ENCODE data around the gene YIPF3.
"Not testable (repeated sequence)": the region's sequence is repeated elsewhere in the genome, so short reads cannot be mapped to it uniquely, and the experiment has no call there.

The YIPF3 gene

GRCh38 chr6:43516697-43517504 lies at the start of gene YIPF3, which contains the start of gene POLR1C:
YIPF3 (minus strand) TSS chr6:43516926; CDS start chr6:43516807, 119 bp downstream.
POLR1C (plus strand) TSS chr6:43517089; CDS start chr6:43517110, 21 bp downstream.
- DNase-seq, result peak; percentile 96

GRCh38 chr6:43559328-43559727 lies 42.6 kb upstream of the YIPF3 start:
- no peak for DNase-seq

GRCh38 chr6:43557620-43558019 lies 40.9 kb upstream of the YIPF3 start:
- not testable (repeated sequence) for DNase-seq

GRCh38 chr6:43547222-43547621 lies 30.5 kb upstream of the YIPF3 start:
- no peak for DNase-seq

GRCh38 chr6:43544461-43544860 lies 27.7 kb upstream of the YIPF3 start:
- DNase-seq, result no peak

- DNase-seq, result no peak
These were observed 25.2 kb upstream of the YIPF3 start for GRCh38 chr6:43541774-43542471.

GRCh38 chr6:43540507-43540906 lies 23.8 kb upstream of the YIPF3 start:
- no peak for DNase-seq

GRCh38 chr6:43539409-43539808 lies 22.7 kb upstream of the YIPF3 start:
- DNase-seq, result not testable (repeated sequence)

- DNase-seq, result not testable (repeated sequence)
These were observed 22.3 kb upstream of the YIPF3 start for GRCh38 chr6:43538986-43539385.

GRCh38 chr6:43532201-43532600 lies 15.5 kb upstream of the YIPF3 start:
- no peak for DNase-seq

GRCh38 chr6:43524483-43524961 lies 7.8 kb upstream of the YIPF3 start:
- DNase-seq, result no peak

GRCh38 chr6:43523284-43523683 lies 6.6 kb upstream of the YIPF3 start:
- no peak for DNase-seq

- DNase-seq, result no peak
These were observed 6.0 kb upstream of the YIPF3 start for GRCh38 chr6:43522547-43523261.

- no peak for DNase-seq
These were observed 5.1 kb upstream of the YIPF3 start for GRCh38 chr6:43521836-43522235.

- DNase-seq, result no peak
These were observed 3.4 kb upstream of the YIPF3 start for GRCh38 chr6:43520097-43520496.

- no peak for DNase-seq
These were observed 1.0 kb upstream of the YIPF3 start for GRCh38 chr6:43517505-43518357.

- no peak for DNase-seq
These were observed 394 bp downstream of the YIPF3 start for GRCh38 chr6:43516367-43516696.

GRCh38 chr6:43515808-43516207 lies 918 bp downstream of the YIPF3 start:
- no peak for DNase-seq

- DNase-seq, result no peak
These were observed 4.8 kb downstream of the YIPF3 start for GRCh38 chr6:43511824-43512415.

GRCh38 chr6:43510827-43511163 lies 5.9 kb downstream of the YIPF3 start:
- no peak for DNase-seq

- peak; percentile 48 for DNase-seq
These were observed 6.5 kb downstream of the YIPF3 start, which contains the start of gene LRRC73 for GRCh38 chr6:43509984-43510826. LRRC73 (minus strand) TSS chr6:43510346; CDS start chr6:43509785, 561 bp downstream.

Data from SHP77 treated with DMSO at 0.1 percent for 48 hours (cell line).